Mesothelial cell of epicardium (in vitro differentiated cells): ENCODE measurements around the gene AHCYL1. TPM values are rescaled to one million over a fixed set of nuclear protein-coding genes. Genes with fewer than 3 reads are reported as not detected.
A peak's percentile ranks its signal among the peaks of the same experiment; 100 is the strongest.

ENCODE experiments used
- DNase-seq, 2 experiments: peaks; one replicate each; pipeline ENCODE4 v3.0.0; 2021; ENCODE audit warnings: low spot score in 2 of 2; ENCODE audit not compliant: unreplicated experiment in 2 of 2
- H3K27ac Mint-ChIP-seq: 2 replicates; pipeline ENCODE4 v1.8.0; 2021; ENCODE audit warnings: mixed read lengths
- H3K27me3 Mint-ChIP-seq: 2 replicates; pipeline ENCODE4 v1.8.0; 2021; ENCODE audit warnings: low read depth, mixed read lengths
- H3K36me3 Mint-ChIP-seq: 2 replicates; pipeline ENCODE4 v1.8.0; 2021; ENCODE audit warnings: mixed read lengths
- H3K4me1 Mint-ChIP-seq: 2 replicates; pipeline ENCODE4 v1.8.0; 2021; ENCODE audit warnings: mixed read lengths
- H3K4me3 Mint-ChIP-seq: 2 replicates; pipeline ENCODE4 v1.8.0; 2021; ENCODE audit warnings: mild to moderate bottlenecking, moderate library complexity, mixed read lengths
- H3K9me3 Mint-ChIP-seq: 2 replicates; pipeline ENCODE4 v1.8.0; 2021; ENCODE audit warnings: mixed read lengths
- CTCF ChIP-seq: fragments of 200-600 bp; sonication (generic); IDR thresholded peaks from one replicate; pipeline ENCODE4 v1.5.0; 2021; ENCODE audit warnings: antibody characterized with exemption; ENCODE audit not compliant: unreplicated experiment
- total RNA-seq: library from RNA; stranded (reverse); gene quantifications from 3 replicates; pipeline ENCODE4 v1.2.1, GENCODE V29; 2021

AHCYL1 gene
- total RNA-seq, 1 donor from 2014 or later = 98.7 TPM

- Mint-ChIP-seq H3K36me3 (no peaks in the 10 kb centered on the region), H3K9me3 (peaks cover 2% of the 10 kb centered on the region), H3K4me1 (peaks cover 16% of the 10 kb centered on the region), H3K27ac (peak overlapping the region; percentile 75), H3K27me3 (no peaks in the 10 kb centered on the region), H3K4me3 (no peak overlapping the region)
- no peak for TF ChIP-seq CTCF
- DNase-seq = no peak
Observed at GRCh38 chr1:109954041-109954512, 30.5 kb upstream of the AHCYL1 start.

DNA sequence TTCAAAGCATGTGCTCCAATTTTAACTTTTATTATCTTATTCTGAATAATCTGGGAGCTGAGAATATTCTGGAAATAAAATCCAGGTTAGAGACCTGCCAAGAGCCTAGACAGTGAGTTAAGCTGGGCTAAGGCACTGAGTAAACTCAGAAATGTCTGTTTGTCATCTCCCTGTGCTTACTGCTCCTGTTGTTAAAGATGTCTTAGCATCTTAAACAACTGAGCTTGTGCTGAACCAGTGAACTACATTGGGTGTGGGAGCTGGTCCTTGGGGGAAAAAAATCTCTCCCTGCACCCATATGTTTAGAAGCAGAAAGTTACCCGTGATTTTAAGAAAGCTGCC, 25.0 kb upstream of the AHCYL1 start:
- Mint-ChIP-seq H3K27ac (peak overlapping the region; percentile 80), H3K36me3 (no peaks in the 10 kb centered on the region), H3K4me3 (no peak overlapping the region), H3K27me3 (no peaks in the 10 kb centered on the region), H3K4me1 (peaks cover 36% of the 10 kb centered on the region), H3K9me3 (no peaks in the 10 kb centered on the region)
- TF ChIP-seq CTCF = no peak
- no peak for DNase-seq

- Mint-ChIP-seq H3K27ac (peak overlapping the region; percentile 80), H3K9me3 (peaks cover 3% of the 10 kb centered on the region), H3K27me3 (no peaks in the 10 kb centered on the region), H3K4me1 (peaks cover 36% of the 10 kb centered on the region), H3K4me3 (no peak overlapping the region), H3K36me3 (peaks cover under 1% of the 10 kb centered on the region)
- DNase-seq = no peak
- no peak for TF ChIP-seq CTCF
Observed at GRCh38 chr1:109959974-109960744, 24.4 kb upstream of the AHCYL1 start.

- Mint-ChIP-seq H3K27ac (peak overlapping the region; percentile 80), H3K9me3 (peaks cover 9% of the 10 kb centered on the region), H3K4me1 (peaks cover 36% of the 10 kb centered on the region), H3K27me3 (no peaks in the 10 kb centered on the region), H3K36me3 (peaks cover 4% of the 10 kb centered on the region), H3K4me3 (no peak overlapping the region)
- no peak for DNase-seq
- no peak for TF ChIP-seq CTCF
Observed at GRCh38 chr1:109960745-109961094, 23.8 kb upstream of the AHCYL1 start.

DNA sequence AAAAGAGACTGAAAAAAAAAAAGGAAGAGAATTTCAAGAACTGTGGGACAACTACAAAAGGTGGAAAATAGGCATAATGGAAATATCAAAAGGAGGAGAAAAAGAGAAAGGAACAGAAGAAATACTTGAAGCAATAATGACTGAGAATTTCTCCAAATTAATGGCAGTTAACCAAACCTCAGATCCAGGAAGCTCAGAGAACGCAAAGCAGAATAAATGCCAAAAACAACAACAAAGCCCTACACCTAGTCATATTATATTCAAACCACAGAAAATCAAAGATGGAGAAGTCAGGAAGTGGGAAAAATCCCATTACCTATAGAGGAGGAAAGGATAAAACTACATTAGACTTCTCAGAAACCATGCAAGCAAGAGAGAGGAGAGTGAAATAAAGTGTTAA, 20.7 kb upstream of the AHCYL1 start:
- Mint-ChIP-seq H3K4me3 (no peak overlapping the region), H3K27me3 (no peaks in the 10 kb centered on the region), H3K36me3 (peaks cover 4% of the 10 kb centered on the region), H3K4me1 (peaks cover 24% of the 10 kb centered on the region), H3K9me3 (peaks cover 12% of the 10 kb centered on the region), H3K27ac (peak overlapping the region; percentile 8)
- no peak for TF ChIP-seq CTCF
- DNase-seq = no peak
